ENCODE data around the gene PLA2G4C. TPM values are rescaled to one million over a fixed set of nuclear protein-coding genes. Genes with fewer than 3 reads are reported as not detected.
"Not testable (repeated sequence)": the region's sequence is repeated elsewhere in the genome, so short reads cannot be mapped to it uniquely, and the experiment has no call there.

PLA2G4C gene
- polyA plus RNA-seq, 3 donors = 6.0 to 11.1 (median 10.6) TPM

DNA sequence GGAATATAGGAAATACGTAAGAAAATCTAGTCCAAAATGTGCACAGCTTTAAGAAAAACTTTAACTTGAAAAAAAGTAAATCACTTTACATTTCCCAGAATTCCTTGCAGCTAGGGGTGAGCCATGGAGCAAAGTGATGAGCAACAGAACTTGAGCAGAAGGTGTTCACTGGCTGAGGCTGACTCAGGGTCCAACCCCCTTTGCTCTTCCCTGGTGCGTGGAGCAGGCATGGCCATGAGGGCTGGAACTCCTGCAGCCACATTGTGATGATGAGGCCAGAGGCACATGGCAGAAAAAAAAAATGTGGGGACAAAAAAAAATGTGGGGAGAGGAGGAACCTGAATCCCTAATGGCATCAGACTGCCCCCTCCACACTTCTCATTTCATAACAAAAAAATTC lies 9.9 kb upstream of the PLA2G4C start:
- DNase-seq (ENCODE audit: extremely low read depth in 1 of 11, low read depth in 9 of 11, low spot score in 4 of 11) = no peak

GRCh38 chr19:48118131-48118517 lies 7.5 kb upstream of the PLA2G4C start:
- no peak for DNase-seq (ENCODE audit: extremely low read depth in 1 of 11, low read depth in 9 of 11, low spot score in 4 of 11)

GRCh38 chr19:48117515-48118130 lies 7.0 kb upstream of the PLA2G4C start:
- no peak for DNase-seq (ENCODE audit: extremely low read depth in 1 of 11, low read depth in 9 of 11, low spot score in 4 of 11)

GRCh38 chr19:48113190-48113917 lies 2.7 kb upstream of the PLA2G4C start:
- no peak for DNase-seq (ENCODE audit: extremely low read depth in 1 of 11, low read depth in 9 of 11, low spot score in 4 of 11)

- no peak for DNase-seq (ENCODE audit: extremely low read depth in 1 of 11, low read depth in 9 of 11, low spot score in 4 of 11)
Measured at GRCh38 chr19:48111280-48111679, 663 bp upstream of the PLA2G4C start.

DNA sequence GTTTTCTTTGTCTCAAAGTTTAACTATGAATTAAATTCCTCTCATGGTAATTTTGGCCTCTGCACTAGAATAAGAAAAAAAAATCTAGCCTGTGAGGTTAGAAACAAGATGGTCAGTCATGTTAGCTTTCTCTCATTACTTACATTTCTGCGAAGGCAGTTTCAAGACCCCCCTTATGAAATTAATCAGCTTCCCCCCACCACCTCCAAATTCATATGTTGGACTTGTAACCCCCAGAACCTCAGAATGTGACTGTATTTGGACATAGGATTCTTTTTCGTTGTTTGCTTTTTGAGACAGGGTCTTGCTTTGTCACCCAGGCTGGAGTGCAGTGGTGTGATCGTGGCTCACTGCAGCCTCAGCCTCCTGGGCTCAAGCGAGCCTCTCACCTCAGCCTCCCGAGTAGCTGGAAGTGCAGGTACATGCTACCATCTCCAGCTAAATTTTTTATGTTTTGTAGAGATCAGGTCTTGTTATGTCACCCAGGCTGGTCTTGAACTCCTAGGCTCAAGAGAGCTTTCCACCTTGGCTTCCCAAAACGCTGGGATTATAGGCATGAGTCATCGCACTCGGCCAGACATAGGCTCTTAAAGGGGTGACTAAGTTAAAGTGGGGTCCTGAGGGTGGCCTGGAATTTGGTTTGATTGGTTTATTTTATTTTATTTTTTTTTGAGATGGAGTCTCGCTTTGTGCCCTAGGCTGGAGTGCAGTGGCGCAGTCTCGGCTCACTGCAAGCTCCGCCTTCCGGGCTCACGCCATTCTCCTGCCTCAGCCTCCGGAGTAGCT lies 1.4 kb downstream of the PLA2G4C start:
- no peak for DNase-seq (ENCODE audit: extremely low read depth in 1 of 11, low read depth in 9 of 11, low spot score in 4 of 11)

- no peak for DNase-seq (ENCODE audit: extremely low read depth in 1 of 11, low read depth in 9 of 11, low spot score in 4 of 11)
Measured at GRCh38 chr19:48103922-48104321, 6.7 kb downstream of the PLA2G4C start.

- DNase-seq (ENCODE audit: extremely low read depth in 1 of 11, low read depth in 9 of 11, low spot score in 4 of 11) = no peak
Measured at GRCh38 chr19:48102870-48103751, 7.5 kb downstream of the PLA2G4C start.

- DNase-seq (ENCODE audit: extremely low read depth in 1 of 11, low read depth in 9 of 11, low spot score in 4 of 11) = no peak
Measured at GRCh38 chr19:48095612-48096175, 14.9 kb downstream of the PLA2G4C start.

- no peak for DNase-seq (ENCODE audit: extremely low read depth in 1 of 11, low read depth in 9 of 11, low spot score in 4 of 11)
Measured at GRCh38 chr19:48094855-48095203, 15.8 kb downstream of the PLA2G4C start.

- no peak for DNase-seq (ENCODE audit: extremely low read depth in 1 of 11, low read depth in 9 of 11, low spot score in 4 of 11)
Measured at GRCh38 chr19:48094129-48094854, 16.3 kb downstream of the PLA2G4C start.

DNA sequence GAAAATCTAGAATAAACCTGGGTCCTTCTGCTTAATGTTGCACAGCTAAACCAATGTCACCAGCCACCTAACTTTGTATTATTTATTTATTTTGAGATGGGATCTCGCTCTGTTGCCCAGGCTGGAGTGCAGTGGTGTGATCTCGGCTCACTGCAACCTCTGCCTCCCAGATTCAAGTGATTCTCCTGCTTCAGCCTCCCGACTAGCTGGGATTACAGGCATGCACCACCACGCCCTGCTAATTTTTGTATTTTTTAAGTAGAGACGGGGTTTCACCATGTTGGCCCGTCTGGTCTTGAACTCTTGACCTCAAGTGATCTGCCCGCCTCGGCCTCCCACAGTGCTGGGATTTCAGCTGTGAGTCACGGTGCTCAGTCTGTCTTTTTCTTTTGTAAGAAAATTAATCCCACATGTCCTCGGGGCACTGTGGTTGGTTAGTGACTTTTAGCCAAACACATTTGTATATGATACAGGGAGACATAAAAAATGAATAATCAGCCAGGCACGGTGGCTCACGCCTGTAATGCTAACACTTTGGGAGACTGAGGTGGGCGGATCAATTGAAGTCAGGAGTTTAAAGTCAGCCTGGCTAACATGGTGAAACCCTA lies 19.4 kb downstream of the PLA2G4C start:
- DNase-seq (ENCODE audit: extremely low read depth in 1 of 11, low read depth in 9 of 11, low spot score in 4 of 11) = not testable (repeated sequence)

DNA sequence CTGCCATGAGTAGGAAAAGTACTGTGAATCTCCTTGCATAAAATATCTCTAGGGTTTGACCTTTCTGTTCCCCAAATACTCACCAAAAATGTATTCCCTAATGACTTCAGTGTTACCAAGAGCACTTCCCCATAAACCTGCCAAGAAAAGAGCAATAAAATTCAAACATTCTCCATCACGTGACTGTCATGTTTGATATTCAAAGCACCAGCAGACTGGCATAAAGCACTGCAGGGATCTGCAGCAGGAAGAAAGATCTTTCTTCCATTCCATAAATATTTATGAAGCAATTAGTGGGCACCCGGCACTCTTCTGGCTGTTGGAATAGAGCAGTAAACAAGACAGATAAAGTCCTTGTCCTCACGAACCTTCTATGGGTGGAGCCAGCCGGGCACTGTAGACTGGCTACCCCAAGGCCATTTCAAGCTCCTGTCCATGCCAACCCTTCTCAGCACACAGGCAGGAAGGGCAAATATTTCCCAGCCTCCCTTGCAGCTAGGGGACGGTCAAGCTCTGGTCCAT lies 20.3 kb downstream of the PLA2G4C start:
- DNase-seq (ENCODE audit: extremely low read depth in 1 of 11, low read depth in 9 of 11, low spot score in 4 of 11) = no peak

DNA sequence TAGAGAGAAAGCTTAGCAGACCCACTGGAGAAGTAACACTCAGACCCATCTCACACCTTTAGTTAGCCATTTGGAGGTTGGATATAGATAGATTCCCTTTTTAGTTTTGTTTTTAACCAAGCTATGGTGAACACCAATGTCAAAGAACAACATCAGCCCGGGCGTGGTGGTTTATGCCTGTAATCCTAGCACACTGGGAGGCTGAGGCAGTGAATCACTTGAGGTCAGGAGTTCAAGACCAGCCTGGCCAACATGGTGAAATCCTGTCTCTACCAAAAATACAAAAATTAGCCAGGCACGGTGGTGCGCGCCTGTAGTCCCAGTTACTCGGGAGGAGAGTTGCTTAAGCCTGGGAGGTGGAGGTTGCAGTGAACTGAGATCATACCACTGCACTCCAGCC lies 21.6 kb downstream of the PLA2G4C start:
- DNase-seq (ENCODE audit: extremely low read depth in 1 of 11, low read depth in 9 of 11, low spot score in 4 of 11) = not testable (repeated sequence)

DNA sequence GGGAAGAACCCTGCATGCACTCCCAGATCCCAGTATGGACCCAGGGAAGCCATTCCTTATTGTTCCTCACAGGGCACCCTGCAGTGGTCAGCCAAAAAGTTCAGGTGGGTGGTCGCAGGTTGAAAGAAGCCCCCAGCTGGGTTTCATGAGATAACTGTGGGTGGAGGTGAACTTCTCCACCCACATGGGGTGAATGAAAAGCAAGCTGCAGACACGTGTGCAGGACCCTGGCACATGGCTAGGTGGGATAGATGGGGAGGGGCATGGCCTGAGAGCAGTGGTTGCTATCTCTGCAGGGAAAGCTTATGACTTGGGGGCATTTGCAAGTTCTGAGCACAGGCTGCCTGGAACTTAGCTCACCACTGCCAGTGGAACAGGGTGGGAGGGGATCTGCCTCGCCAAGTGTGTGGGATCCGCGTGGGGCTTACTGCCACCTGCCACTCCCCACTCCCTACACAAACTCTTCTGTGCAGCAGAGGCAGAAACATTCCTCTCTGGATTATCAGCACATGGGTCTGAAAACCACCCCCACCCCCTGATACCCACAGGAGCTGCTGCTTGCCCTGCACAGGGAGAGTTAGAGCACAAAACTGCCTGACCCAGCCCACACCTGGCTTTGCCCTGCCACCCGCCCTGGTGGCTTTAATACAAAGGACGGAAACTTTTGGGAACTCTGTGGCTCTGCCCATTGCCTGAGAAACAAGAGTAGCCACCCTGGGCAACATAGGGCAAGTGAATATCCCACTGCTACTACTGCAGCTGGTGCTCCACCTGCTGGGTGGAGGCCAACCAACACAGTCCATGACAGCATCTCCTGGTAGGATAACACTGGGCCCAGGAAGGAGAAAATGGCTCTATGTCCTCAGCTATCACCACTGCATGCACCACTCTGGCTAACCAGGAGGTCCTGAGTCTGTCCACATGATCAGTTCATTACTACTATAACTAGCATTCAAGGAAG lies 24.4 kb downstream of the PLA2G4C start:
- DNase-seq (ENCODE audit: extremely low read depth in 1 of 11, low read depth in 9 of 11, low spot score in 4 of 11) = no peak

- no peak for DNase-seq (ENCODE audit: extremely low read depth in 1 of 11, low read depth in 9 of 11, low spot score in 4 of 11)
Measured at GRCh38 chr19:48085076-48085475, 25.5 kb downstream of the PLA2G4C start.

DNA sequence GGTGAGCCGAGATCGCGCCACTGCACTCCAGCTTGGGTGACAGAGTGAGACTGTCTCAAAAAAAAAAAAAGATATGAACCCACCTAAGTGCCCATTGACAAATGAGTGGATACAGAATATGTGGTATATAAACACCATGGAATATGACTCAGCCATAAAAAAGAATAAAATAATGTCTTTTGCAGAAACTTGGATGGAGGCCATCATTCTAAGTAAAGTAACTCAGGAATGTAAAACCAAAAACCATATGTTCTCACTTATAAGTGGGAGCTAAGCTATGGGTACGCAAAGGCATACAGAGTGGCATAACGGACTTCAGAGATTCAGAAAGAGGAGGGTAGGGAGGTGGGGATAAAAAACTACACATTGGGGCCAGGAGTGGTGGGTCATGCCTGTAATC lies 29.5 kb downstream of the PLA2G4C start:
- no peak for DNase-seq (ENCODE audit: extremely low read depth in 1 of 11, low read depth in 9 of 11, low spot score in 4 of 11)

All from renal cortex interstitium (tissue), 11 donors.